ENCODE measurements around the gene MAP3K12. TPM values are rescaled to one million over a fixed set of nuclear protein-coding genes. Genes with fewer than 3 reads are reported as not detected.
"Not testable (repeated sequence)": the region's sequence is repeated elsewhere in the genome, so short reads cannot be mapped to it uniquely, and the experiment has no call there.

The MAP3K12 gene
- total RNA-seq, 1 donor: 33.1 TPM

DNA sequence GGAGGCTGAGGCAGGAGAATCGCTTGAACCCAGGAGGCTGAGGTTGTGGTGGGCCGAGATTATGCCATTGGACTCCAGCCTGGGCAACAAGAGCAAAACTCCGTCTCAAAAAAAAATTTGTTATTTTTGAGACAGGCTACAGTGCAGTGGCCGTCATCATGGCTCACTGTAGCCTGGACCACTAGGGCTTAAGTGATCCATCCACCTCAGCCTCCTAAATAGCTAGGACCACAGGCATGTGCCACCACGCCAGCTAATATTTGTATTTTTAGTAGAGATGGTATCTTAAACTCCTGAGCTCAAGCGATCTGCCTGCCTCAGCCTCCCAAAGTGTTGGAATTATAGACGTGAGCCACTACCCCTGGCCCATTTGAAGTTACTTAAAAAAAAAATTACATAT lies 48.3 kb downstream of the MAP3K12 start:
- no peak for DNase-seq (ENCODE audit: low read depth in 2 of 3, low spot score in 2 of 3)

DNA sequence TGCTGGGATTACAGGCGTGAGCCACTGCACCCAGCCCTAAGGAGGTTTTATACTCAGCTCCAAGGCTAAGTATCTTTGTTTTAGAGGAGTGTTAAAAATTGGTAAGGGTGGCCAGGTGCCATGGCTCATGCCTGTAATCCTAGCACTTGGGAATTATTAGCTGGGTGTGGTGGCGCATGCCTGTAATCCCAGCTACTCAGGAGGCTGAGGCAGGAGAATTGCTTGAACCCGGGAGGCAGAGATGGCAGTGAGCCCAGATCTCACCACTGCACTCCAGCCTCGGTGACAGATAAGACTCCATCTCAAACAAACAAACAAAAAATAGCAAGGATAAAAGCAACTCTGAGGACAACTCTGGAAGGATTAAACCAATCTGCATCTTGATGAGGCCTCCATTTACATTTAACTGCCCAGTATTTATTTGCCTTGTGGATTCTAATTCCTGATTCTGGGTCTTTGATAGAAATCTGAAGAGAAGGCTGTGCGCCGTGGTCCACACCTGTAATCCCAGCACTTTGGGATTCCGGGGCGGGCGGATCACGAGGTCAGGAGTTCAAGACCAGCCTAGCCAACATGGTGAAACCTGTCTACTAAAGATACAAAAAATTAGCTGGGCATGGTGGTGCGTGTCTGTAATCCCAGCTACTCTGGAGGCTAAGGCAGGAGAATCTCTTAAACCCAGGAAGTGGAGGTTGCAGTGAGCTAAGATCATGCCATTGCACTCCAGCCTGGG lies 54.5 kb downstream of the MAP3K12 start:
- not testable (repeated sequence) for DNase-seq (ENCODE audit: low read depth in 2 of 3, low spot score in 2 of 3)

DNA sequence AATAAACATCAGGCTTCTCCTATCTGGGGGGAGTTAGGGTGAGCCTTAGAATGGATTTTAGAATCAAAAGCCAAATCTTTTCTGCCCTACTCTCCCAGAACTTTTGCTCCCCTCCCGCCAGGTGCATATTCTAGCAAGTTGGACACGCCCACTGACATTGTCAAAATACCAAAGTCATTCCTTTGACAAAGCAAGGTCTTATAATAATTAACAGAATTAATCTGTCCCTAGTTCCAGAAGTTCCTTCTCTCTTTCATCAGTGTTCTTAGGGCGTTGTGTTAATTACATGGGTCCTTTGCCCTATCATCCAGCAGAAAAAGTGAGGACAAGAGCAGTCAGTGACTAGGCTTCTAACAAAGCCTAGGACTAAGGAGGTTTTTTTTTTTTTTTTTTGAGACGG lies 55.3 kb downstream of the MAP3K12 start:
- no peak for DNase-seq (ENCODE audit: low read depth in 2 of 3, low spot score in 2 of 3)

DNA sequence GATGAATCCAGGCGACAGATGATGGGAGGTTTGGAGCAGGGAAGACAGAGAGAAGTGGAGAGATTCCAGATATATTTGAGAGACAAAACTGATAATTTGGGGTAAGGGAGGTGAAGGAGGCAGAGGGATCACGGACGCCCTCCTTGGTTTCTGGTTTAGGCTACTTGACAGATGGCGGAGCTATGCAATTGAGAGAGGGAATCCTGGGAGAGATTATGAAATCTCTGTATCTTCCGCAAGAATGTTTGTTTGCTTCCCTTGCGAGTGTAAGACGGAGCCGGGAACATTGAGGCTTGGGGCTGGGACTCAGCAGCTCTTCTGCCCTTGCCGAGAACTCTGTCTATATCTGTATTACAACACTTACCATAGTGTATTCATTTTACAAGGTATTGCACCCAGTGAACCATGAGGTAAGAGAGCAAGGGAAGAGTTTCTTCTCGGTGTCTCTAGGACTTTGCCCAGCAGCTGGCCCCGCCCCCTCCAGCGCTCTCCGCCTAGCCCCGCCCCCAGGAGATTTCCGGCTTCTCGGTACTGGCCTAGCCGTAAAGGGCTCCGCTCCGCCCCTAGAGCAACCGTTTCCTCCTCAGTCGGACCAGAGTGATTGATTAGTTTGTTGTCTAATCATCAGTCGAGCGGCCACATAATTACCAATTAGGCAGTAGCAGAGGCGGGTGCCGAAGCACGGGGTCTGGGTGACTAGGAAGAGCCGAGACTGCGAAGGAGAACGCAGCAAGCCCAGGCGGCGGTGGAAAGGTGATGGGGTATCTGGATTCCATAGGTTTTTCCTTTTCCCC lies 58.0 kb downstream of the MAP3K12 start, which contains the start of gene PRR13:
TSS of gene PRR13 (plus strand) at position 695 of the 794 bp plus-strand sequence. CDS start 981 bp downstream, outside the sequence.
- DNase-seq (ENCODE audit: low read depth in 2 of 3, low spot score in 2 of 3): peak; percentile 86 to 99 (median 98)

DNA sequence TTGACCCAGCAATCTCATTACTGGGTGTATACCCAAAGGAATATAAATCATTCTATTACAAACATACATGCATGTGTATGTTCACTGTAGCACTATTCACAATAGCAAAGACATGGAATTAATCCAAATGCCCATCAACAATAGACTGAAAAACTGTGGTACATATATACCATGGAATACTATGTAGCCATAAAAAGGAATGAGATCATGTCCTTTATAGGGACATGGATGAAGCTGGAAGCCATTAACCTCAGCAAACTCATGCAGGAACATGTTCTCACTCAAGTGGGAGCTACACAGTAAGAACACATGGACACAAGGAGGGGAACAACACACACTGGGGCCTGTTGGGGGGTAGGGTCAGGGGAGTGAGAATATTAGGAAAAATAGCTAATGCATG lies 59.7 kb downstream of the MAP3K12 start:
- DNase-seq (ENCODE audit: low read depth in 2 of 3, low spot score in 2 of 3): not testable (repeated sequence)

DNA sequence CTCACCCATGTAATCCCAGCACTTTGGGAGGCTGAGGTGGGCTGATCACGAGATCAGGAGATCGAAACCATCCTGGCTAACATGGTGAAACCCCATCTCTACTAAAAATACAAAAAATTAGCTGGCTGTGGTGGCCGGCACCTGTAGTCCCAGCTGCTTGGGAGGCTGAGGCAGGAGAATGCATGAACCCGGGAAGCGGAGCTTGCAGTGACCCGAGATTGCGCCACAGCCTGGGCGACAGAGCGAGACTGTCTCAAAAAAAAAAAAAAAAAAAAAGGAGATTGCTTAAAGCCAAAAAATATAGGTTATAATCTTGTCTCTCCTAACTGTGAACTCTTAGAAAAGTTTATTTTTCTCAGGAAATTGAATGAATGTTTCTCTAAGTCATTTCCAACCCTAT lies 63.9 kb downstream of the MAP3K12 start:
- not testable (repeated sequence) for DNase-seq (ENCODE audit: low read depth in 2 of 3, low spot score in 2 of 3)

DNA sequence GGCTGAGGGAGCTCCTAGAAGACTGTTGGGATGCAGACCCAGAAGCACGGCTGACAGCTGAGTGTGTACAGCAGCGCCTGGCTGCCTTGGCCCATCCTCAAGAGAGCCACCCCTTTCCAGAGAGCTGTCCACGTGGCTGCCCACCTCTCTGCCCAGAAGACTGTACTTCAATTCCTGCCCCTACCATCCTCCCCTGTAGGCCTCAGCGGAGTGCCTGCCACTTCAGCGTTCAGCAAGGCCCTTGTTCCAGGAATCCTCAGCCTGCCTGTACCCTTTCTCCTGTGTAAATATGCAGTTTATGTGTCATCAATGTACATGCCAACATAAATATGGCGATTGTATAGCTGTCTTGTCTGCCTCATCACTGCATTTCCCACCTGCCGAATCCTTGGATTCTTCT lies 68.1 kb downstream of the MAP3K12 start:
- DNase-seq (ENCODE audit: low read depth in 2 of 3, low spot score in 2 of 3): no peak

DNA sequence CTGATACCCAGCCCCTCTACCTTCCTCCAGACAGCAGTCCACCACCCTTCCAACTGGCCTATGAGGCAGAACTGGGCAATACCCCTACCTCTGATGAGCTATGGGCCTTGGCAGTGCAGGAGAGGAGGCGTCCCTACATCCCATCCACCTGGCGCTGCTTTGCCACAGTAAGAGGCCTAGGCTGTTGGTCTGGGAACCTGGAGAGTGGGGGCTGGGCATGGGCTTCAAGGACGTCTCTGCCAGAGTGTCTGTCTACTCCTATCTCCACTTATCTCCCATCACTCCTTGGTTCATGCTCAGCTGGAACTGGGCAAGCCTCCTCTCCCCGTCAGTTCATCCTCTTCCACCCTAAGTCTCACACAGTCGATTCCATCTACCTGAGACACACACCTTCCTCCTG lies 69.1 kb downstream of the MAP3K12 start:
- DNase-seq (ENCODE audit: low read depth in 2 of 3, low spot score in 2 of 3): no peak

Small RNA genes within 50 kb of the gene (small RNA-seq; reads per million reads assigned to genes)
- not detected for gene AC023509.3

Other genes starting within 250 kb of the MAP3K12 start
- 1.3 TPM for gene ESPL1, start 231.2 kb downstream of the MAP3K12 start, total RNA-seq
- 477 TPM for gene PFDN5, start 203.9 kb downstream of the MAP3K12 start, total RNA-seq
- gene MYG1, start 199.8 kb downstream of the MAP3K12 start, total RNA-seq: 82.4 TPM
- gene AAAS, start 177.8 kb downstream of the MAP3K12 start, total RNA-seq: 52.0 TPM
- not detected for gene SP7, start 163.1 kb downstream of the MAP3K12 start, total RNA-seq
- 107 TPM for gene SP1, start 119.3 kb downstream of the MAP3K12 start, total RNA-seq
- 4.6 TPM for gene AMHR2, start 75.6 kb downstream of the MAP3K12 start, total RNA-seq
- gene PRR13, start 57.7 kb downstream of the MAP3K12 start, total RNA-seq: 35.0 TPM
- 882 TPM for gene PCBP2, start 47.4 kb downstream of the MAP3K12 start, total RNA-seq
- gene TARBP2, start 1.8 kb upstream of the MAP3K12 start, total RNA-seq: 44.2 TPM
- not detected for gene NPFF, start 8.0 kb upstream of the MAP3K12 start, total RNA-seq
- 13.5 TPM for gene ATF7, start 126.9 kb upstream of the MAP3K12 start, total RNA-seq
- gene ATP5MC2, start 176.6 kb upstream of the MAP3K12 start, total RNA-seq: 563 TPM
- gene CALCOCO1, start 228.0 kb upstream of the MAP3K12 start, total RNA-seq: 155 TPM

Data from hematopoietic multipotent progenitor cell (in vitro differentiated cells).